Lower lobe of right lung (tissue), 2 donors: ENCODE results near the gene MAP3K10. TPM values are rescaled to one million over a fixed set of nuclear protein-coding genes. Genes with fewer than 3 reads are reported as not detected.

Experiments used
- ATAC-seq, 2 donors: fragments of 200-7000 bp; cut with Tn5 transposase; one replicate each; pipeline ENCODE4 v1.9.1; 2020 to 2022; ENCODE audit warnings: mild to moderate bottlenecking in 2 of 2, moderate library complexity in 2 of 2
- DNase-seq: peaks from one replicate; pipeline ENCODE4 v3.0.0-alpha.2; 2020
- H3K27ac ChIP-seq: fragments of 200-600 bp; one replicate; pipeline ENCODE4 v1.8.0; 2022
- H3K27me3 ChIP-seq: fragments of 200-600 bp; one replicate; pipeline ENCODE4 v1.8.0; 2022; ENCODE audit warnings: low read depth
- H3K36me3 ChIP-seq: fragments of 200-600 bp; one replicate; pipeline ENCODE4 v1.8.0; 2022; ENCODE audit warnings: mild to moderate bottlenecking
- H3K4me1 ChIP-seq: fragments of 200-600 bp; one replicate; pipeline ENCODE4 v1.8.0; 2022
- H3K4me3 ChIP-seq: fragments of 200-600 bp; one replicate; pipeline ENCODE4 v1.8.0; 2022; ENCODE audit warnings: mild to moderate bottlenecking
- H3K9me3 ChIP-seq: fragments of 200-600 bp; one replicate; pipeline ENCODE4 v1.8.0; 2022
- CTCF ChIP-seq: fragments of 200-600 bp; IDR thresholded peaks from one replicate; pipeline ENCODE4 v1.8.0; 2022; ENCODE audit warnings: antibody characterized with exemption, mild to moderate bottlenecking
- intact Hi-C: fragments of 100-400 bp; cut with DNase I; formaldehyde crosslinking; loops from one replicate; pipeline ENCODE4 v1.11.0; 2022
- total RNA-seq: library from RNA; stranded (reverse); fragmentation: NEBNext Ultra II Directional; extraction: Animal tissue kit (Norgen Biotek cat#: 25700); gene quantifications from one replicate; pipeline ENCODE4 v1.2.1, GENCODE V29; 2021
- donor health status: DM: no; HTN: yes; CAD: no; lungs with severe emphysema.

Gene MAP3K10
- total RNA-seq, 1 donor from 2014 or later: 17.4 TPM

GRCh38 chr19:40193587-40193849 is 2.3 kb downstream of the MAP3K10 start:
- Histone ChIP-seq H3K9me3 (no peaks in the 10 kb centered on the region), H3K27ac (no peak overlapping the region), H3K4me3 (no peak overlapping the region), H3K4me1 (peaks cover 18% of the 10 kb centered on the region), H3K27me3 (no peaks in the 10 kb centered on the region), H3K36me3 (no peaks in the 10 kb centered on the region)
- TF ChIP-seq CTCF: no peak
- ATAC-seq: no peak
- intact Hi-C loops: no loop called here
- no peak for DNase-seq

GRCh38 chr19:40198272-40198990 is 7.2 kb downstream of the MAP3K10 start:
- peaks cover 14% of the 10 kb centered on the region for H3K36me3 ChIP-seq
- no peak for DNase-seq
- no peak overlapping the region for H3K4me3 ChIP-seq
- H3K9me3 ChIP-seq: no peaks in the 10 kb centered on the region
- no peaks in the 10 kb centered on the region for H3K27me3 ChIP-seq
- intact Hi-C loops: no loop called here
- ATAC-seq: no peak
- no peak overlapping the region for H3K27ac ChIP-seq
- no peak for TF ChIP-seq CTCF
- H3K4me1 ChIP-seq: peaks cover 2% of the 10 kb centered on the region

DNA sequence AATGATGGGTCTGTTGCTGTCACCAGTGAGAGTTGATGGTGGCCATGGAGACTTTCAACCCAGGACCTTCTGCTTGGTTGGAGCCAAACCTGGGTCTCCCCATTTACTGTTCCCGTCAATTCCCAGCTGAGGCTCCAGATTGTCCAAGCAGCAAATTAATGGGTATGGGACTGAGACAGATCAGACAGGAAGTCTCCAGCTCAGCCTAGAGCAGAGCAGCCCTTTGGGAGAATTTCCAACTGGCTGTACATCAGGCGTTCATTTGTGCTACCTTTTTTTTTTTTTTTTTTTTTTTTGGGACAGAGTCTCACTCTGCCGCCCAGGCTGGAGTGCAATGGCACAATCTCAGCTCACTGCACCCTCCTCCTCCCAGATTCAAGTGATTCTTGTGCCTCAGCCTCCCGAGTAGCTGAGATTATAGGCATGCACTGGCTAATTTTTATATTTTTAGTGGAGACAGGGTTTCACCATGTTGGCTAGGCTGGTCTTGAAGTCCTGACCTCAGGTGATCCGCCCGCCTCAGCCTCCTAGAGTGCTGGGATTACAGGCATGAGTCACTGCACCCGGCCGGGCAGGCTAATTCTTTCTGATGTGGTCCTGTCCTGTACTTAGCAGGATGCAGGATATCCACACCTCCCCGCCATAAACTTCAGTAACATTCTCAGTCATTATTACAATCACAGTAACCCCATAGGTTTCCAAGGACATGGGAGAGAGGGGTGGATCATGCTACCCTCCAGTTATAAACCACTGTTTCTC is 9.3 kb downstream of the MAP3K10 start:
- Histone ChIP-seq H3K36me3 (peaks cover 28% of the 10 kb centered on the region), H3K9me3 (no peaks in the 10 kb centered on the region), H3K27me3 (no peaks in the 10 kb centered on the region), H3K27ac (no peak overlapping the region), H3K4me3 (no peak overlapping the region), H3K4me1 (no peaks in the 10 kb centered on the region)
- no peak for ATAC-seq
- no peak for DNase-seq
- no peak for TF ChIP-seq CTCF
- intact Hi-C loops: no loop called here

- Histone ChIP-seq H3K27me3 (no peaks in the 10 kb centered on the region), H3K4me3 (no peak overlapping the region), H3K36me3 (peaks cover 28% of the 10 kb centered on the region), H3K4me1 (peaks cover 7% of the 10 kb centered on the region), H3K27ac (no peak overlapping the region), H3K9me3 (no peaks in the 10 kb centered on the region)
- TF ChIP-seq CTCF: no peak
- ATAC-seq: peak in 1 of 2 donors; percentile 18
- DNase-seq: no peak
- intact Hi-C loops: no loop called here
Observed at GRCh38 chr19:40204381-40204780, 13.2 kb downstream of the MAP3K10 start.

GRCh38 chr19:40205760-40206159 is 14.5 kb downstream of the MAP3K10 start:
- no peak for TF ChIP-seq CTCF
- DNase-seq: no peak

More at GRCh38 chr19:40205760-40206159, 14.5 kb downstream of the MAP3K10 start:
- Histone ChIP-seq H3K36me3 (peaks cover 40% of the 10 kb centered on the region), H3K4me3 (no peak overlapping the region), H3K4me1 (peaks cover 7% of the 10 kb centered on the region), H3K27me3 (no peaks in the 10 kb centered on the region), H3K27ac (no peak overlapping the region), H3K9me3 (no peaks in the 10 kb centered on the region)
- ATAC-seq: no peak
- intact Hi-C loops: no loop called here
